Type B pancreatic cell (in vitro differentiated cells): Measurements from ENCODE around the gene INTS11. TPM values are rescaled to one million over a fixed set of nuclear protein-coding genes. Genes with fewer than 3 reads are reported as not detected.

Source experiments
- DNase-seq: peaks from one replicate; pipeline ENCODE4 v3.0.0; 2021; ENCODE audit warnings: mixed read lengths; ENCODE audit not compliant: unreplicated experiment; ENCODE audit errors: extremely low spot score
- H3K27ac Mint-ChIP-seq: 2 replicates; pipeline ENCODE4 v1.8.0; 2021; ENCODE audit warnings: mild to moderate bottlenecking, mixed read lengths
- H3K27me3 Mint-ChIP-seq: 2 replicates; pipeline ENCODE4 v1.8.0; 2021; ENCODE audit warnings: mixed read lengths
- H3K36me3 Mint-ChIP-seq: 2 replicates; pipeline ENCODE4 v1.8.0; 2021; ENCODE audit warnings: mixed read lengths
- H3K4me1 Mint-ChIP-seq: one replicate; pipeline ENCODE4 v1.8.0; 2021; ENCODE audit warnings: mixed read lengths; ENCODE audit not compliant: unreplicated experiment
- H3K4me3 Mint-ChIP-seq: 2 replicates; pipeline ENCODE4 v1.8.0; 2021; ENCODE audit warnings: mild to moderate bottlenecking, mixed read lengths
- H3K9me3 Mint-ChIP-seq: 2 replicates; pipeline ENCODE4 v1.8.0; 2021; ENCODE audit warnings: mixed read lengths
- CTCF ChIP-seq: fragments of 200-600 bp; sonication (generic); conservative IDR thresholded peaks from 2 replicates; pipeline ENCODE4 v1.5.0; 2021; ENCODE audit warnings: antibody characterized with exemption, mild to moderate bottlenecking
- total RNA-seq: library from RNA; stranded (reverse); gene quantifications from 2 replicates; pipeline ENCODE4 v1.2.1, GENCODE V29; 2021; ENCODE audit warnings: low replicate concordance

The INTS11 gene
- total RNA-seq, 1 donor from 2014 or later, result 138 TPM

- no peak overlapping the region for H3K27ac Mint-ChIP-seq
- no peak overlapping the region for H3K4me3 Mint-ChIP-seq
- H3K36me3 Mint-ChIP-seq, result no peaks in the 10 kb centered on the region
- peaks cover 13% of the 10 kb centered on the region for H3K4me1 Mint-ChIP-seq
- peaks cover 8% of the 10 kb centered on the region for H3K27me3 Mint-ChIP-seq
- no peak for DNase-seq
- no peaks in the 10 kb centered on the region for H3K9me3 Mint-ChIP-seq
- no peak for TF ChIP-seq CTCF
Observed at GRCh38 chr1:1355416-1355815, 31.0 kb upstream of the INTS11 start.

- H3K4me3 Mint-ChIP-seq, result peak overlapping the region; percentile 57
- DNase-seq, result no peak
- no peaks in the 10 kb centered on the region for H3K9me3 Mint-ChIP-seq
- H3K36me3 Mint-ChIP-seq, result no peaks in the 10 kb centered on the region
- peaks cover 8% of the 10 kb centered on the region for H3K27me3 Mint-ChIP-seq
- peaks cover 13% of the 10 kb centered on the region for H3K4me1 Mint-ChIP-seq
- no peak for TF ChIP-seq CTCF
- H3K27ac Mint-ChIP-seq, result no peak overlapping the region
Observed at GRCh38 chr1:1354271-1355247, 30.1 kb upstream of the INTS11 start.

DNA sequence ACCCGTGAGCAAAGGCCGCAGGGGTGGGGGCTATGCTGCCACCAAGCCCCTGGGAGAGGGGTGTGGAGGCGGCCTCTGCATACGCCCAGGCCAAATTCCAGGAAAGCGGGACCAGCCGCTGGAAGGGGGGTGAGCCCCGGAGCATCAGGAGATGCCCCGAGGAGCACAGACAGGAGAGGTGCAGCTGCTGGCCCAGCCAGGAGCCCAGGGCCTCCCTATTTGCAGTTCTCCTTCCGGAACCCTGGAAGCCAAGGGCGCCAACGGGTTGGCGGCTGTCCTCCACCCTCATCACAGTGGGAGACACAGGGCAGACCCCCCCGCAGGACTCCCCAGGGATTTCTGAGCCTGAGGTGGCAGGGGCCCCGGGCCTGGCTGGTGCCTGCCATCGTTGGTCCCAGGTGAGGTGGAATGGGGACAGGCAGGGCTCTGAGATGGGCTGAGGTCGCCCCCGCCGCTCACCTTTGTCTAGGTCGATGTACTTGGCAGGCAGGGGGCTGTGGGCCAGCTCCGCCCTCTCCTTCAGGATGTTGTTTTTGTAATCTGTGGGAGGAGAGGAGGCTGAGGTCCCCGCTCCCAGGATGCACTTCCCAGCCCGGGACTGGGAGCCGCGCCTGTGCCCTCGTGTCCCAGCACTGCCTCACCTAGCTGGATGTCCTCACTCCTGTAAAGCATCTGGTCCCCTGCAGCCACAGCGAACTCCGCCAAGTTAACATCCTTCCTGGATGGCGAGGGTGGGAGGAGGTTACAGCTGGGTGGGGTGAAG is 29.1 kb upstream of the INTS11 start:
- H3K27me3 Mint-ChIP-seq, result peaks cover 8% of the 10 kb centered on the region
- H3K4me3 Mint-ChIP-seq, result no peak overlapping the region
- peaks cover 6% of the 10 kb centered on the region for H3K4me1 Mint-ChIP-seq
- no peaks in the 10 kb centered on the region for H3K9me3 Mint-ChIP-seq
- no peak for TF ChIP-seq CTCF
- no peaks in the 10 kb centered on the region for H3K36me3 Mint-ChIP-seq
- DNase-seq, result no peak
- H3K27ac Mint-ChIP-seq, result no peak overlapping the region

- H3K27ac Mint-ChIP-seq, result peak overlapping the region; percentile 67
- H3K27me3 Mint-ChIP-seq, result peaks cover 8% of the 10 kb centered on the region
Observed at GRCh38 chr1:1352786-1353388, 28.4 kb upstream of the INTS11 start.

More at GRCh38 chr1:1352786-1353388, 28.4 kb upstream of the INTS11 start:
- H3K36me3 Mint-ChIP-seq, result no peaks in the 10 kb centered on the region
- H3K4me3 Mint-ChIP-seq, result peak overlapping the region; percentile 74
- no peak for DNase-seq
- H3K4me1 Mint-ChIP-seq, result peaks cover 6% of the 10 kb centered on the region
- H3K9me3 Mint-ChIP-seq, result no peaks in the 10 kb centered on the region
- TF ChIP-seq CTCF, result no peak
